Thoracic aorta (tissue), 2 donors: Measurements from ENCODE around the gene TENM3. TPM values are rescaled to one million over a fixed set of nuclear protein-coding genes. Genes with fewer than 3 reads are reported as not detected.

ENCODE experiments used
- ATAC-seq: fragments of 150-250 bp; one replicate; pipeline ENCODE4 v1.8.0; 2017; ENCODE audit warnings: low read depth; ENCODE audit not compliant: insufficient number of reproducible peaks, low FRiP score
- DNase-seq: peaks from one replicate; pipeline ENCODE4 v3.0.0-alpha.2; 2020; ENCODE audit warnings: low spot score
- H3K27ac ChIP-seq, 2 donors: fragments of 200-600 bp; sonication (generic); 1 replicate in 1 of 2; 2 replicates in 1 of 2; pipeline ENCODE4 v1.5.1; 2016; ENCODE audit warnings: mild to moderate bottlenecking in 2 of 2, moderate library complexity in 2 of 2
- H3K27me3 ChIP-seq: fragments of 200-600 bp; sonication (generic); replicated peaks from 2 replicates; pipeline ENCODE4 v1.6.0; 2016; ENCODE audit warnings: mild to moderate bottlenecking; ENCODE audit not compliant: insufficient read depth
- H3K36me3 ChIP-seq: fragments of 200-600 bp; sonication (generic); one replicate; pipeline ENCODE4 v1.5.1; 2016
- H3K4me1 ChIP-seq, 2 donors: fragments of 200-600 bp; sonication (generic); 1 replicate in 1 of 2; 2 replicates in 1 of 2; pipeline versions ENCODE4 v1.5.1 to v1.6.0; 2016; ENCODE audit warnings: low read depth in 2 of 2, mild to moderate bottlenecking in 1 of 2; ENCODE audit not compliant: control insufficient read depth in 1 of 2
- H3K4me3 ChIP-seq: fragments of 200-600 bp; sonication (generic); 2 replicates; pipeline ENCODE4 v1.5.1; 2016; ENCODE audit warnings: mild to moderate bottlenecking
- H3K9me3 ChIP-seq: fragments of 200-600 bp; sonication (generic); 2 replicates; pipeline ENCODE4 v1.5.1; 2016
- total RNA-seq, 2 donors: library from RNA; depleted of rRNA; stranded (reverse); fragments of >200 nt; gene quantifications; one replicate each; pipeline versions ENCODE4 v1.1.0 to v1.2.3, GENCODE V29; 2016
- TF ChIP-seq, protein P1 (sequence below): fragments of 200-600 bp; sonication (generic); IDR thresholded peaks from one replicate; pipeline ENCODE4 v1.5.1; 2019; ENCODE audit warnings: antibody characterized with exemption

TENM3 gene
- total RNA-seq, 2 donors from 2014 or later: 0.68 to 8.0 TPM

DNA sequence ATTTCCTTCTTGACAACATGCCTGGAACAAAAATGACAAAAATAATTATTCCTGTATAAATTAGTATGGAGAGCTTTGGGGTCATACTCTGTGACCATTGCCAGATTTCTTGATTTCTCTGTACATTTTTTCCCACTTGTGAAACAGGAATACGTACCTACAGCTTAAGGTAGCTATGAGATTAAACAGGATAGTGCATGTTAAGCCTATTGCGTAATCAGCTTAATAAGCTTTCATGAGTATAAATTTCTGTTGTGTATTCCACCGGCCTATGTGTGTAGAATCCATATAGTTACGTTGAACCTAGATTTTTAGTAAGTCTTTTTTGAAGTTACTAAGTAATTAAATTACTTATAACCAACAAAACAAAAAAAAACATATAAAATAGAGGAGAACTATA lies 339.0 kb downstream of the TENM3 start:
- no peak for ATAC-seq
- Histone ChIP-seq H3K9me3 (no peaks in the 10 kb centered on the region), H3K27ac (no peak overlapping the region), H3K4me1 (no peaks in the 10 kb centered on the region), H3K36me3 (no peaks in the 10 kb centered on the region), H3K27me3 (no peaks in the 10 kb centered on the region), H3K4me3 (no peak overlapping the region)
- TF ChIP-seq, protein P1, sequence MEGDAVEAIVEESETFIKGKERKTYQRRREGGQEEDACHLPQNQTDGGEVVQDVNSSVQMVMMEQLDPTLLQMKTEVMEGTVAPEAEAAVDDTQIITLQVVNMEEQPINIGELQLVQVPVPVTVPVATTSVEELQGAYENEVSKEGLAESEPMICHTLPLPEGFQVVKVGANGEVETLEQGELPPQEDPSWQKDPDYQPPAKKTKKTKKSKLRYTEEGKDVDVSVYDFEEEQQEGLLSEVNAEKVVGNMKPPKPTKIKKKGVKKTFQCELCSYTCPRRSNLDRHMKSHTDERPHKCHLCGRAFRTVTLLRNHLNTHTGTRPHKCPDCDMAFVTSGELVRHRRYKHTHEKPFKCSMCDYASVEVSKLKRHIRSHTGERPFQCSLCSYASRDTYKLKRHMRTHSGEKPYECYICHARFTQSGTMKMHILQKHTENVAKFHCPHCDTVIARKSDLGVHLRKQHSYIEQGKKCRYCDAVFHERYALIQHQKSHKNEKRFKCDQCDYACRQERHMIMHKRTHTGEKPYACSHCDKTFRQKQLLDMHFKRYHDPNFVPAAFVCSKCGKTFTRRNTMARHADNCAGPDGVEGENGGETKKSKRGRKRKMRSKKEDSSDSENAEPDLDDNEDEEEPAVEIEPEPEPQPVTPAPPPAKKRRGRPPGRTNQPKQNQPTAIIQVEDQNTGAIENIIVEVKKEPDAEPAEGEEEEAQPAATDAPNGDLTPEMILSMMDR: no peak
- no peak for DNase-seq

DNA sequence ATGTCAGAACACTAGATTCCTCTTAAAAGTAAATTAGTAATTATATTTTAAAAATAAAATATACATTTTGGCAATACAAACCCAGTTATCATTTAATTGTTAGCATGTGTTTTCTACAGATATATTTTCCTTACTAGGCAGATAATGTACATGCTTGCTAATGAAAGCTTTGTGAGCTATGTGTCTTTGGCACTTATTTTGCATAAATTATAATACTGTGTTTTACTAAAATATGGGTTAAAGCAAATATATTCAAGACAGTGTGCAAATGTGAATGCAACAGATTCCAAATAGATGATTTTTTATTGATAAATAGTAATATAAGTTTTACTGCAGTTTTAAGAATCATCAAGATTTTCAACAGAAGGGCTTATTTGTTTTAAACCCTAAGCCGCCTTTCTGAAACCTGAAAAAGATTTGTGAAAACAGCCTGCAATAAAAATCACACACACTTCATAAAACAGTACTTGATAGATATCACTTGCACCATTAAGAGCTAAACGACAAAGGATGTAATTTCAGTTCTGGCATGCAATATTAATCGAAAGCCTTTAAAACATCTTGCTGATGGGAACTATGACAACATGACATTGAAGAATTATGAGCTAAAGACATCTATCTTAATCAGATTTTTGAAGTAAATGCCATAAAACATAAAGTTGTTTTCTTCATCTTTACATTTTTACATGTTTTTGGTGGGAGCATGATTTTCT lies 340.7 kb downstream of the TENM3 start:
- Histone ChIP-seq H3K36me3 (no peaks in the 10 kb centered on the region), H3K27ac (no peak overlapping the region), H3K4me1 (no peaks in the 10 kb centered on the region), H3K4me3 (no peak overlapping the region), H3K27me3 (no peaks in the 10 kb centered on the region), H3K9me3 (no peaks in the 10 kb centered on the region)
- ATAC-seq (no peak), DNase-seq (no peak)
- TF ChIP-seq, protein P1: no peak

DNA sequence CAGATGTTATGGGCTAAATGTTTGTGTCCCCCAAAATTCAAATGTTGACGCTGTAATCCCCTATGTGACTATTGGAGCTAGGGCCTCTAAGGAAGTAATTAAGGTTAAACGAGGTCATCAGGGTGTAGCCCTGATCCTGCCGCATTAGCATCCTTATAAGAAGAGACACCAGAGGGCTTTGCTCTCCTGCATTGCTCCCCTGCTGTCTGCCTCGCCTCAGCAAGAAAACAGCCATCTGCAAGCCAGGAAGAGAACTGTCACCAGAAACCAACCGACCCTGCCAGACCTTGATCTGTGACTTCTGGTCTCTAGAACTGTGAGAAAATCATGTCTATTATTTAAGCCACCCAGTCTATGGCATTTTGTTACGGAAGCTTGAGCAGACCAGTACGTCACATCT lies 342.1 kb downstream of the TENM3 start:
- ATAC-seq: no peak
- TF ChIP-seq, protein P1: no peak
- H3K4me3 ChIP-seq: no peak overlapping the region
- no peaks in the 10 kb centered on the region for H3K9me3 ChIP-seq
- no peak overlapping the region for H3K27ac ChIP-seq
- DNase-seq: no peak
- H3K4me1 ChIP-seq: no peaks in the 10 kb centered on the region
- no peaks in the 10 kb centered on the region for H3K36me3 ChIP-seq
- H3K27me3 ChIP-seq: no peaks in the 10 kb centered on the region

DNA sequence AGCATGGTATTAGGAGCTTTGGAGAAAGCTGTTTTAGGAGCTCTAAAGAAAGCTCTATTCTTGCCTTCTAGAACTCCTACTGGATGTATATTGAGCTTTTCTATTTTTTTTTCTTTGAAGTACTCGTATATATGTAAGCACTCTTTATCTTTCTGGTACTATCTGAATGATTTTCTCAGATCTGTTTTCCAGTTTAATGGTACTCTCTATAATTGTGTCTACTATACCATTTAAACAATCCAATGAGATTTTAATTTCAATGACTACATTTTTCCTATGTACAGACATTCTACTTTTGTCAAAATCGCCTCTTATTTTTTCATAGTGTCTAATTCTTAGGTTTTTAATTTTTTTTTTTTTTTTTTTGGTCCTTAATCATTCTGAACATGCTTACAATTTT lies 345.9 kb downstream of the TENM3 start:
- TF ChIP-seq, protein P1: no peak
- H3K9me3 ChIP-seq: no peaks in the 10 kb centered on the region
- ATAC-seq (no peak), DNase-seq (no peak)
- no peaks in the 10 kb centered on the region for H3K4me1 ChIP-seq
- no peak overlapping the region for H3K27ac ChIP-seq
- no peaks in the 10 kb centered on the region for H3K27me3 ChIP-seq
- H3K4me3 ChIP-seq: no peak overlapping the region
- H3K36me3 ChIP-seq: no peaks in the 10 kb centered on the region

DNA sequence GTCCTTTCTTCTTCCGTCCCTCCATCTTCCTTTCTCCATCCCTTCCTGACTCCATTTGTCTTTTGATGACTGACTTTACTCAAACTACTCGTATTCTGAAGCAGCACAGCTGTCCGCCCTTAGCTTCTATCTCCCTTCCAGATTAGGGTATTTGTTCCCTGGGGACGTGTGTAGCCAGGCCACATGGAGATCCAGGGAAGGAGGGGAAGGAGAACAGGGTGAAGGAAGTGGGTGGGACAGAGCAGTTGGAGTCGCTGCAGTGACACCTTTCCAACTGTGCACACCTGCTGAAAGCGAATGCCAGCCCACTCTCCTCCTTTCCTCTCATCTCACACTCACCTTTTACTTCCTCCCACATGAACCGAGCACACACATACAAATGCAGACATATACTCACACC lies 350.2 kb downstream of the TENM3 start:
- no peaks in the 10 kb centered on the region for H3K4me1 ChIP-seq
- TF ChIP-seq, protein P1: no peak
- no peaks in the 10 kb centered on the region for H3K36me3 ChIP-seq
- no peak for DNase-seq
- no peak overlapping the region for H3K27ac ChIP-seq
- no peaks in the 10 kb centered on the region for H3K27me3 ChIP-seq
- no peaks in the 10 kb centered on the region for H3K9me3 ChIP-seq
- H3K4me3 ChIP-seq: no peak overlapping the region
- no peak for ATAC-seq
